Trophoblast cell (in vitro differentiated cells and primary cell): ENCODE measurements around the gene RBBP5.

Experiments
- DNase-seq, 2 donors: peaks; one replicate each; pipeline ENCODE4 v3.0.0-alpha.2; 2016
- H2AFZ ChIP-seq: 2 replicates; pipeline ENCODE4 v1.6.1; 2013; ENCODE audit warnings: low read length, moderate library complexity, mild to moderate bottlenecking; ENCODE audit not compliant: insufficient read depth, poor library complexity
- H2AK5ac ChIP-seq: 2 replicates; pipeline ENCODE4 v1.6.1; 2013; ENCODE audit warnings: mild to moderate bottlenecking, low read length
- H2BK120ac ChIP-seq: 2 replicates; pipeline ENCODE4 v1.6.1; 2013; ENCODE audit warnings: low read length, mild to moderate bottlenecking, moderate library complexity; ENCODE audit not compliant: insufficient read depth, poor library complexity
- H2BK12ac ChIP-seq: 2 replicates; pipeline ENCODE4 v1.6.1; 2013; ENCODE audit warnings: mild to moderate bottlenecking, low read length, moderate library complexity
- H2BK5ac ChIP-seq: 2 replicates; pipeline ENCODE4 v1.6.1; 2013; ENCODE audit warnings: low read length, low read depth, moderate library complexity, mild to moderate bottlenecking; ENCODE audit not compliant: poor library complexity
- H3K14ac ChIP-seq: 2 replicates; pipeline ENCODE4 v1.6.1; 2013; ENCODE audit warnings: mild to moderate bottlenecking, low read length
- H3K18ac ChIP-seq: 2 replicates; pipeline ENCODE4 v1.6.1; 2013; ENCODE audit warnings: mild to moderate bottlenecking, low read length
- H3K23ac ChIP-seq: 2 replicates; pipeline ENCODE4 v1.6.1; 2013; ENCODE audit warnings: low read length
- H3K27ac ChIP-seq: 2 replicates; pipeline ENCODE4 v1.5.1; 2013; ENCODE audit warnings: low read depth, mild to moderate bottlenecking, inconsistent platforms, low read length, moderate library complexity
- H3K27me3 ChIP-seq: 2 replicates; pipeline ENCODE4 v1.6.1; 2013; ENCODE audit warnings: inconsistent platforms, mild to moderate bottlenecking, low read length, moderate library complexity; ENCODE audit not compliant: insufficient read depth
- H3K36me3 ChIP-seq, 2 experiments: 1 replicate in 1 of 2; 2 replicates in 1 of 2; pipeline ENCODE4 v1.6.1; 2013; ENCODE audit warnings: low read length in 2 of 2, mild to moderate bottlenecking in 2 of 2, moderate library complexity in 1 of 2; ENCODE audit not compliant: insufficient read depth in 2 of 2, control insufficient read depth in 1 of 2
- H3K4ac ChIP-seq: 2 replicates; pipeline ENCODE4 v1.6.1; 2013; ENCODE audit warnings: low read depth, mild to moderate bottlenecking, low read length, moderate library complexity
- H3K4me1 ChIP-seq, 2 experiments: 1 replicate in 1 of 2; 2 replicates in 1 of 2; pipeline ENCODE4 v1.6.1; 2013; ENCODE audit warnings: low read length in 2 of 2, mild to moderate bottlenecking in 2 of 2, moderate library complexity in 1 of 2; ENCODE audit not compliant: insufficient read depth in 2 of 2, control insufficient read depth in 1 of 2
- H3K4me2 ChIP-seq: 2 replicates; pipeline ENCODE4 v1.6.1; 2013; ENCODE audit warnings: inconsistent platforms, mild to moderate bottlenecking, low read length, moderate library complexity
- H3K4me3 ChIP-seq: 2 replicates; pipeline ENCODE4 v1.5.1; 2013; ENCODE audit warnings: mild to moderate bottlenecking, low read depth, low read length, inconsistent platforms
- H3K79me1 ChIP-seq: one replicate; pipeline ENCODE4 v1.6.1; 2013; ENCODE audit warnings: low read length
- H3K79me2 ChIP-seq: 2 replicates; pipeline ENCODE4 v1.6.1; 2013; ENCODE audit warnings: low read length, mild to moderate bottlenecking; ENCODE audit not compliant: control insufficient read depth, insufficient read depth, poor library complexity
- H3K9ac ChIP-seq: 2 replicates; pipeline ENCODE4 v1.6.1; 2013; ENCODE audit warnings: mild to moderate bottlenecking, low read length
- H3K9me3 ChIP-seq: 2 replicates; pipeline ENCODE4 v1.6.1; 2013; ENCODE audit warnings: low read depth, mild to moderate bottlenecking, control low read depth, inconsistent platforms, low read length; ENCODE audit not compliant: insufficient read depth
- H4K12ac ChIP-seq: 2 replicates; pipeline ENCODE4 v1.6.1; 2013; ENCODE audit warnings: low read depth, mild to moderate bottlenecking, low read length, moderate library complexity
- H4K8ac ChIP-seq: 2 replicates; pipeline ENCODE4 v1.6.1; 2013; ENCODE audit warnings: low read depth, mild to moderate bottlenecking, low read length, moderate library complexity
- H4K91ac ChIP-seq: one replicate; pipeline ENCODE4 v1.6.1; 2013; ENCODE audit warnings: low read depth, mild to moderate bottlenecking, low read length, moderate library complexity
- WGBS: extraction: QIAGEN DNeasy Blood & Tissue Kit; methylation state at CpG from one replicate; pipeline ENCODE4 v1.1.7; 2013; ENCODE audit warnings: missing lambda C conversion rate; ENCODE audit not compliant: insufficient read length, insufficient coverage; ENCODE audit errors: extremely low coverage; 5-methylcytosine and 5-hydroxymethylcytosine counted together

The RBBP5 gene

DNA sequence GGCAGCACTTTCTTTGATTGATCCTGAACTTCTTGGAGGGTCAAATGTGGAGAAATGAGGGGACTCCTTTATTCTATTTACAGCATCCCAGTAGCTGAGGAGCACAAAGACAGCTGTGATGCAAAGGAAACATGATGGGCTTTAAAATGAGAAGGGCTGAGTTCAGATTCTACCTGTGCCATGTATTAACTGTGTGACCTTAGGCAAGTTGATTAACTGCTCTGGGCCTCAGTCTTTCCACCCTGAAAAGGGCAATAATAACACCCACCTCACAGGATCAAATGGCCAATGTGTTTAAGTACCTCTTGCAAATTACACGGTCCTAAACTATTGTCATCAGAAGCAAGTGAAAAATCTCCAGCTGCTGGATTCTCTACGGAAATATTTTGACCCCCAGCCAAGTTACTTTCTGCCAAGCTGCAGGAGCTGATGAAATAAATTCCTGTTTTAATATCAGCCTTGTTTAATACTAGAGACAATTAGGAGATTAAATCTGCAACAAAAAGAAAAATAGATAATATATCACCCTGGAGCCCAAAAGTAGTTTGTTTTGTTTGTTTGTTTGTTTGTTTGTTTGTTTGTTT lies 53.2 kb downstream of the RBBP5 start:
- Histone ChIP-seq H3K79me2 (no peaks in the 10 kb centered on the region), H3K27ac (no peak overlapping the region), H3K14ac (no peak overlapping the region), H3K4me2 (no peak overlapping the region), H2AK5ac (no peak overlapping the region), H2BK120ac (no peak overlapping the region), H3K18ac (no peak overlapping the region), H3K23ac (no peak overlapping the region), H3K27me3 (no peaks in the 10 kb centered on the region), H2AFZ (no peak overlapping the region), H4K12ac (no peak overlapping the region), H2BK5ac (no peak overlapping the region), H2BK12ac (no peak overlapping the region), H3K4me1 (no peaks in the 10 kb centered on the region), H3K36me3 (no peaks in the 10 kb centered on the region), H4K91ac (no peak overlapping the region), H3K4me3 (no peak overlapping the region), H3K4ac (no peak overlapping the region), H3K9ac (no peak overlapping the region), H4K8ac (no peak overlapping the region), H3K79me1 (no peaks in the 10 kb centered on the region), H3K9me3 (peaks cover 2% of the 10 kb centered on the region)
- no CpG with 5 or more reads among the region's 2 CpGs for WGBS
- DNase-seq = no peak

DNA sequence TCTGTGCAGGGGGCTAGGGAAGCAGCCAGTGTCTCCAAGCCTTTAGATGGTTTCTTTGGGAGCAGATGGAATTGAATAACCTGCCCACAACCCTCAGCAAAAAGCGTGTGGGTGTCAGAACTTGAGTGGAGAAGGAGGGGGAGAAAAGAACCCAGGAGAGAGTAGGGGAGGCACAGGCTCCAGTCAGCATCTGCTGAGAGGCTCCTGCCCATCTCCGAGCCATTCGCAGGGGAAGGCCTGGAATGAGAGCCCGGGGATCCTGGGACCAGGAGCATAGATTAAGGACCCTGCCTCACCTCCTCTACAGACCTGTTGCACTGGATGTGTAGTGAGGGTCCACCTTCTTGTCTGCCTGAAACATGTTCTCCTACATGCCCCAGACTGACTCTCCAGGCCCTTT lies 53.8 kb downstream of the RBBP5 start:
- H3K27me3 ChIP-seq = no peaks in the 10 kb centered on the region
- H2AK5ac ChIP-seq = no peak overlapping the region
- no peaks in the 10 kb centered on the region for H3K9me3 ChIP-seq
- no peak overlapping the region for H3K23ac ChIP-seq
- H3K4me2 ChIP-seq = no peak overlapping the region
- H3K4ac ChIP-seq = no peak overlapping the region
- H3K79me1 ChIP-seq = no peaks in the 10 kb centered on the region
- H2BK12ac ChIP-seq = no peak overlapping the region
- DNase-seq = no peak
- no peaks in the 10 kb centered on the region for H3K36me3 ChIP-seq
- no peak overlapping the region for H2BK5ac ChIP-seq
- H2BK120ac ChIP-seq = no peak overlapping the region
- no peak overlapping the region for H2AFZ ChIP-seq
- no peak overlapping the region for H3K14ac ChIP-seq
- no peak overlapping the region for H4K12ac ChIP-seq
- WGBS = no CpG with 5 or more reads among the region's 4 CpGs
- no peaks in the 10 kb centered on the region for H3K79me2 ChIP-seq
- no peak overlapping the region for H4K91ac ChIP-seq
- H3K4me1 ChIP-seq = no peaks in the 10 kb centered on the region
- H3K27ac ChIP-seq = no peak overlapping the region
- H3K18ac ChIP-seq = no peak overlapping the region
- no peak overlapping the region for H3K4me3 ChIP-seq
- H3K9ac ChIP-seq = no peak overlapping the region
- H4K8ac ChIP-seq = no peak overlapping the region

DNA sequence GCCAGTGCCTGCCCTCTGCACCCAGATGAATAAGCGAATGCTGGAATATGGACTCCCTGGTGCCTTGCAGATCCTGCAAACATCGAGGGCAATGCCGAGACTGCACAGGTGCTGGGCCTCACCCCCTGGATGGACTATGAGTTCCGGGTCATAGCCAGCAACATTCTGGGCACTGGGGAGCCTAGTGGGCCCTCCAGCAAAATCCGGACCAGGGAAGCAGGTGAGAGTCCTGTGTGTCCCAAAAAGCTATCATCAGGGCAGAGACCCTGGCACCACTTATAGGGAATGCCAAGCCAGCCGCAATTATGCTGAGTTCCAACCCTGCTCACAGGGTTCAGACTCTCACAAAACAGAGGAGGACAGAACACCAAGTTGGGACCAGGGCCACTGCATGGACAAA lies 54.7 kb downstream of the RBBP5 start:
- no peak overlapping the region for H3K18ac ChIP-seq
- H3K4me3 ChIP-seq = no peak overlapping the region
- WGBS = no CpG with 5 or more reads among the region's 6 CpGs
- H2AK5ac ChIP-seq = no peak overlapping the region
- H3K27me3 ChIP-seq = no peaks in the 10 kb centered on the region
- no peak overlapping the region for H4K8ac ChIP-seq
- no peaks in the 10 kb centered on the region for H3K79me1 ChIP-seq
- H2BK12ac ChIP-seq = no peak overlapping the region
- H4K12ac ChIP-seq = no peak overlapping the region
- H4K91ac ChIP-seq = no peak overlapping the region
- H3K27ac ChIP-seq = no peak overlapping the region
- no peak overlapping the region for H3K4ac ChIP-seq
- H3K4me2 ChIP-seq = no peak overlapping the region
- H2BK120ac ChIP-seq = no peak overlapping the region
- no peaks in the 10 kb centered on the region for H3K79me2 ChIP-seq
- H3K36me3 ChIP-seq = no peaks in the 10 kb centered on the region
- no peak overlapping the region for H2BK5ac ChIP-seq
- no peak overlapping the region for H3K9ac ChIP-seq
- DNase-seq = no peak
- no peaks in the 10 kb centered on the region for H3K4me1 ChIP-seq
- no peak overlapping the region for H2AFZ ChIP-seq
- H3K14ac ChIP-seq = no peak overlapping the region
- no peak overlapping the region for H3K23ac ChIP-seq
- no peaks in the 10 kb centered on the region for H3K9me3 ChIP-seq

DNA sequence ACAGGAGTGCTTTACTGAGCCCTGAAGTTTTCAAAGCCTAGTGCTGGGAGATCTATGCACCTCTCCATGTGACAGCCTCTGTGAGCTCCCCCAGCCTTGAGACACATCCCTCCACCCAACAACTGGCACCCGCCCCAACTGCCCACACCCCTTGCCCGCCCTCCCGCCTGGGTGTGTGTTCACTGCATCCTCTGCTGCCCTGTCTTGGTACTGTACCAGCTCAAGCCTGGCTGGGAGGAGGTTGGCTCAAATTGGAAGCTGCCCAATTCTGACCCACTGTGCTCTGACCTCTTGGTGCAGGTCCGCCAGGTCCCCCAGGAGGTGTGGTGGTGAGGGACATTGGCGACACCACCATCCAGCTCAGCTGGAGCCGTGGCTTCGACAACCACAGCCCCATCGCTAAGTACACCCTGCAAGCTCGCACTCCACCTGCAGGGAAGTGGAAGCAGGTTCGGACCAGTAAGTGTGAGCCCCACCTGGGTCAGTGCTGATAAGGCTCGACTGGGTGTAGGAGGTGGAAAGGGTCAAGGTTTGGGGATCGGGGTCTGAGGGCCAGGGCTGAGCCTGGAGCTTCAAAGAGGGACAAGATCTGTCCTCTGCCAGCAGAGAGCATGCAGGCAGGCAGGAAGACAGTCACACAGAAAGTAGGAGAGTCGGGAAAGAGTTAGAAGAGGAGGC lies 55.5 kb downstream of the RBBP5 start:
- Histone ChIP-seq H2BK120ac (no peak overlapping the region), H3K14ac (no peak overlapping the region), H3K27ac (no peak overlapping the region), H3K4me3 (no peak overlapping the region), H3K79me1 (no peaks in the 10 kb centered on the region), H4K12ac (no peak overlapping the region), H3K4me1 (no peaks in the 10 kb centered on the region), H4K91ac (no peak overlapping the region), H3K4me2 (no peak overlapping the region), H3K18ac (no peak overlapping the region), H3K9me3 (no peaks in the 10 kb centered on the region), H2AK5ac (no peak overlapping the region), H3K23ac (no peak overlapping the region), H2BK5ac (no peak overlapping the region), H3K27me3 (no peaks in the 10 kb centered on the region), H3K4ac (no peak overlapping the region), H2AFZ (no peak overlapping the region), H3K79me2 (no peaks in the 10 kb centered on the region), H3K36me3 (no peaks in the 10 kb centered on the region), H3K9ac (no peak overlapping the region), H2BK12ac (no peak overlapping the region), H4K8ac (no peak overlapping the region)
- no peak for DNase-seq
- WGBS = no CpG with 5 or more reads among the region's 13 CpGs
